IMR-90 (cell line): ENCODE measurements around the gene TSC2. TPM values are rescaled to one million over a fixed set of nuclear protein-coding genes. Genes with fewer than 3 reads are reported as not detected.

Experiments used
- ATAC-seq: fragments of 200-7000 bp; cut with Tn5 transposase; 2 replicates; pipeline ENCODE4 v1.9.1; 2020; ENCODE audit warnings: low read depth, mild to moderate bottlenecking, moderate library complexity
- BruUV-seq: library from RNA; stranded (reverse); fragments of 400-500 nt; replicated peaks from 2 replicates; lab custom pipeline; 2021; lab: Mats Ljungman, UMichigan
- CTCF ChIA-PET: fragments of 300-600 bp; formaldehyde crosslinking; extraction: SDS; loops from one replicate; lab custom pipeline; 2021; ENCODE audit warnings: antibody characterized with exemption; lab: Yijun Ruan, JAX
- POLR2A ChIA-PET: fragments of 300-600 bp; sonication (Branson Sonifier 250); formaldehyde crosslinking; loops from one replicate; lab custom pipeline; 2022; ENCODE audit warnings: antibody characterized with exemption; ENCODE audit not compliant: unreplicated experiment; lab: Charles Lee
- DNase-seq: peaks from one replicate; pipeline ENCODE4 v3.0.0; 2013
- H2AFZ ChIP-seq: replicated peaks from 2 replicates; pipeline ENCODE3; 2013; ENCODE audit warnings: low read length, mild to moderate bottlenecking; ENCODE audit not compliant: poor library complexity
- H2AK5ac ChIP-seq: 2 replicates; pipeline ENCODE4 v1.6.1; 2013; ENCODE audit warnings: low read depth, low read length, inconsistent platforms
- H2AK9ac ChIP-seq: replicated peaks from 2 replicates; pipeline ENCODE3; 2013; ENCODE audit warnings: mild to moderate bottlenecking, low read depth, low read length, moderate library complexity; ENCODE audit not compliant: poor library complexity
- H2BK120ac ChIP-seq: 2 replicates; pipeline ENCODE4 v1.6.1; 2013; ENCODE audit warnings: low read depth, low read length, inconsistent platforms
- H2BK15ac ChIP-seq: 3 replicates; pipeline ENCODE4 v1.6.1; 2013; ENCODE audit warnings: low read depth, low read length, inconsistent platforms
- H2BK20ac ChIP-seq: 2 replicates; pipeline ENCODE4 v1.6.1; 2013; ENCODE audit warnings: low read depth, mild to moderate bottlenecking, inconsistent platforms, low read length, moderate library complexity
- H2BK5ac ChIP-seq: 2 replicates; pipeline ENCODE4 v1.6.1; 2013; ENCODE audit warnings: mild to moderate bottlenecking, low read depth, low read length, inconsistent platforms; ENCODE audit not compliant: poor library complexity, severe bottlenecking
- H3K14ac ChIP-seq: replicated peaks from 2 replicates; pipeline ENCODE4 v1.6.1; 2013; ENCODE audit warnings: low read depth, low read length, inconsistent platforms
- H3K18ac ChIP-seq: 2 replicates; pipeline ENCODE4 v1.6.1; 2013; ENCODE audit warnings: low read depth, low read length, control low read depth
- H3K23ac ChIP-seq: 2 replicates; pipeline ENCODE4 v1.6.1; 2013; ENCODE audit warnings: low read depth, low read length, inconsistent platforms
- H3K27ac ChIP-seq: 2 replicates; pipeline ENCODE4 v1.5.1; 2013; ENCODE audit warnings: mild to moderate bottlenecking, control low read depth, low read length; ENCODE audit not compliant: insufficient read depth
- H3K27me3 ChIP-seq: 2 replicates; pipeline ENCODE4 v1.6.1; 2013; ENCODE audit warnings: low read length; ENCODE audit not compliant: control insufficient read depth, insufficient read depth
- H3K36me3 ChIP-seq: 2 replicates; pipeline ENCODE4 v1.6.1; 2013; ENCODE audit warnings: low read length, mixed read lengths; ENCODE audit not compliant: control insufficient read depth, insufficient read depth
- H3K4ac ChIP-seq: 2 replicates; pipeline ENCODE4 v1.6.1; 2013; ENCODE audit warnings: low read depth, low read length, inconsistent platforms
- H3K4me1 ChIP-seq: 2 replicates; pipeline ENCODE4 v1.6.1; 2013; ENCODE audit warnings: low read length, mixed read lengths; ENCODE audit not compliant: control insufficient read depth, insufficient read depth
- H3K4me2 ChIP-seq: 2 replicates; pipeline ENCODE4 v1.6.1; 2013; ENCODE audit warnings: low read depth, mild to moderate bottlenecking, control low read depth, low read length, moderate library complexity
- H3K4me3 ChIP-seq: 2 replicates; pipeline ENCODE4 v1.5.1; 2013; ENCODE audit warnings: low read depth, mild to moderate bottlenecking, control low read depth, low read length, moderate library complexity; ENCODE audit not compliant: insufficient read depth
- H3K56ac ChIP-seq: 2 replicates; pipeline ENCODE4 v1.6.1; 2013; ENCODE audit warnings: low read length, inconsistent platforms; ENCODE audit not compliant: insufficient read depth; ENCODE audit errors: extremely low read depth
- H3K79me1 ChIP-seq, 2 experiments: 2 replicates each; pipeline ENCODE4 v1.6.1; 2013; ENCODE audit warnings: low read length in 2 of 2, inconsistent platforms in 1 of 2, low read depth in 1 of 2
- H3K9ac ChIP-seq: 2 replicates; pipeline ENCODE4 v1.6.1; 2013; ENCODE audit warnings: low read depth, low read length, control low read depth
- H3K9me1 ChIP-seq: 2 replicates; pipeline ENCODE4 v1.6.1; 2013; ENCODE audit warnings: low read length, inconsistent platforms; ENCODE audit not compliant: insufficient read depth
- H3K9me3 ChIP-seq: 2 replicates; pipeline ENCODE4 v1.6.1; 2013; ENCODE audit warnings: low read length; ENCODE audit not compliant: control insufficient read depth, insufficient read depth
- H4K20me1 ChIP-seq: 2 replicates; pipeline ENCODE4 v1.6.1; 2013; ENCODE audit warnings: low read length, inconsistent platforms; ENCODE audit not compliant: insufficient read depth
- H4K5ac ChIP-seq: 2 replicates; pipeline ENCODE4 v1.6.1; 2013; ENCODE audit warnings: mild to moderate bottlenecking, low read depth, low read length, control low read depth
- H4K8ac ChIP-seq, 2 experiments: 2 replicates each; pipeline ENCODE4 v1.6.1; 2013; ENCODE audit warnings: low read depth in 2 of 2, low read length in 2 of 2, control low read depth in 1 of 2, inconsistent platforms in 1 of 2
- H4K91ac ChIP-seq: 2 replicates; pipeline ENCODE4 v1.6.1; 2013; ENCODE audit warnings: low read depth, low read length, inconsistent platforms; ENCODE audit not compliant: insufficient read depth
- BHLHE40 ChIP-seq: fragments of 150-350 bp; IDR thresholded peaks from 2 replicates; pipeline ENCODE4 v1.6.1; 2016; ENCODE audit warnings: mild to moderate bottlenecking, low read depth, low read length
- CEBPB ChIP-seq: IDR thresholded peaks from 2 replicates; pipeline ENCODE4 v1.6.1; 2012; ENCODE audit warnings: low read depth, low read length, improper control_type of control experiment
- CHD1 ChIP-seq: IDR thresholded peaks from 2 replicates; pipeline ENCODE4 v1.6.1; 2012; ENCODE audit warnings: low read depth, low read length, improper control_type of control experiment
- CTCF ChIP-seq: conservative IDR thresholded peaks from 2 replicates; pipeline ENCODE4 v1.5.1; 2012; ENCODE audit warnings: mild to moderate bottlenecking, low read depth, low read length, improper control_type of control experiment
- FOS ChIP-seq: fragments of 150-350 bp; IDR thresholded peaks from 2 replicates; pipeline ENCODE4 v1.6.1; 2016; ENCODE audit warnings: low read depth, low read length
- MAFK ChIP-seq: IDR thresholded peaks from 2 replicates; pipeline ENCODE4 v1.6.1; 2012; ENCODE audit warnings: low read depth, low read length, improper control_type of control experiment
- MAZ ChIP-seq: IDR thresholded peaks from 2 replicates; pipeline ENCODE4 v1.6.1; 2012; ENCODE audit warnings: low read depth, mild to moderate bottlenecking, low read length, improper control_type of control experiment, moderate library complexity, borderline replicate concordance
- MXI1 ChIP-seq: IDR thresholded peaks from 2 replicates; pipeline ENCODE4 v1.6.1; 2012; ENCODE audit warnings: low read depth, mild to moderate bottlenecking, low read length, moderate library complexity, borderline replicate concordance
- NFE2L2 ChIP-seq: fragments of 150-350 bp; IDR thresholded peaks from 2 replicates; pipeline ENCODE4 v1.6.1; 2016; ENCODE audit warnings: low read depth, mild to moderate bottlenecking, low read length
- POLR2A ChIP-seq: IDR thresholded peaks from 2 replicates; pipeline ENCODE4 v1.6.1; 2012; ENCODE audit warnings: mild to moderate bottlenecking, low read depth, low read length
- RCOR1 ChIP-seq: IDR thresholded peaks from 2 replicates; pipeline ENCODE4 v1.6.1; 2012; ENCODE audit warnings: mild to moderate bottlenecking, low read length, improper control_type of control experiment; ENCODE audit not compliant: insufficient replicate concordance
- RFX5 ChIP-seq: IDR thresholded peaks from 2 replicates; pipeline ENCODE4 v1.8.0; 2012; ENCODE audit warnings: low read depth, mild to moderate bottlenecking, low read length, moderate library complexity
- SMC3 ChIP-seq: fragments of 150-350 bp; IDR thresholded peaks from 2 replicates; pipeline ENCODE4 v1.6.1; 2016; ENCODE audit warnings: low read depth, mild to moderate bottlenecking, antibody characterized with exemption, low read length, moderate library complexity
- WGBS, 2 experiments: methylation state at CpG; one replicate each; pipeline versions ENCODE4 v1.1.5 to v1.1.7; 2013; ENCODE audit warnings: missing lambda C conversion rate in 2 of 2; ENCODE audit not compliant: insufficient read length in 1 of 2; ENCODE audit errors: extremely low coverage in 2 of 2; 5-methylcytosine and 5-hydroxymethylcytosine counted together
- dilution Hi-C: fragments of 300-500 bp; cut with HindIII; formaldehyde crosslinking; loops from one replicate; pipeline ENCODE4 v1.14.3; 2018; ENCODE audit warnings: low sequenced_read_pairs; ENCODE audit not compliant: unreplicated experiment
- in situ Hi-C: fragments of 300-500 bp; cut with MboI; formaldehyde crosslinking; loops from 3 replicates; pipeline ENCODE4 v1.14.3; 2019; ENCODE audit warnings: low sequenced_read_pairs, inconsistent platforms, mixed read lengths
- intact Hi-C: fragments of 100-400 bp; cut with micrococcal nuclease; formaldehyde crosslinking; loops from 2 replicates; pipeline ENCODE4 v1.10.0; 2022
- polyA plus RNA-seq, 3 experiments: library from polyadenylated mRNA; depleted of rRNA; stranded (reverse); fragments of >200 nt; gene quantifications; 2 replicates each; pipeline ENCODE4 v1.2.3, GENCODE V29; 2012; ENCODE audit warnings: low replicate concordance in 1 of 3
- total RNA-seq: library from RNA; depleted of rRNA; stranded (reverse); fragments of >200 nt; gene quantifications from 2 replicates; pipeline ENCODE4 v1.2.3, GENCODE V29; 2012
- TF ChIP-seq, protein P1 (sequence below): fragments of 150-350 bp; IDR thresholded peaks from 2 replicates; pipeline ENCODE4 v1.6.1; 2016; ENCODE audit warnings: low read depth, mild to moderate bottlenecking, low read length, moderate library complexity, borderline replicate concordance

Gene TSC2
- total and polyA plus RNA-seq, 2 of the 4 experiments (the other 2 are of a cell fraction), result 31.4 to 88.6 TPM

DNA sequence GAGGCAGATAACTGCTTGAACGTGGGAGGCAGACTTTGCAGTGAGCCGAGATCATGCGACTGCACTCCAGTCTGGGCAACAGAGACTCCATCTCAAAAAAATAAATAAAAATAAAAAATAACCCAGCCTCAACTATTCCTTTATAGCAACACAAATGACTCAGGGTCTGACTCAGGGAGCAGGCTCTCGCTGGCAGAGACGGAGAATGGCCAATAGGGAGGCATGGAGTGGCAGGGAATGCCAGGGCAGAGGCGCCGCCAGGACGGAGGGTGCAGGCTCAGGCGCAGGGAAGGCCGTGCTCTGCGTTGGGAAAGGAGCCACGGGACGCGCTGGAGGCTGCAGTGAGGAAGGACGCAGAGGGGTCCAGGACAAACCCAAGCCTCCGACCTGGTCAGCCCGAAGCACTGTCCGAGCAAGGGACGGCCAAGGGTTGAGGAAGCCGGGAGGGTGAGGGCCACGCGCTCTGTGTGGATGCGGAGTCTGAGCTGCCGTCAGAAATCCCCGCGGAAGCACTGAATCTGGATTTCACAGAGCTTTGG, 47.6 kb downstream of the TSC2 start:
- Histone ChIP-seq H2BK15ac (no peak overlapping the region), H2AK9ac (no peak overlapping the region), H3K9me1 (0 out of 2 replicates have a peak, but pooled peaks cover 2% of the 10 kb centered on the region), H4K5ac (no peak overlapping the region), H3K4me1 (no peaks in the 10 kb centered on the region), H4K20me1 (peaks cover 14% of the 10 kb centered on the region), H3K23ac (no peak overlapping the region), H3K14ac (no peak overlapping the region), H3K36me3 (peaks cover 70% of the 10 kb centered on the region), H3K4me3 (no peak overlapping the region), H4K8ac (no peak overlapping the region), H3K27me3 (no peaks in the 10 kb centered on the region), H3K56ac (no peak overlapping the region), H2BK120ac (no peak overlapping the region), H3K4me2 (no peak overlapping the region), H4K91ac (no peak overlapping the region), H3K79me1 (peaks cover 11 to 29% of the 10 kb centered on the region in 2 experiments), H3K9ac (no peak overlapping the region), H2BK20ac (no peak overlapping the region), H3K27ac (no peak overlapping the region), H3K18ac (no peak overlapping the region), H2AK5ac (no peak overlapping the region), H3K9me3 (no peaks in the 10 kb centered on the region), H3K4ac (no peak overlapping the region), H2BK5ac (peak overlapping the region; percentile 4), H2AFZ (no peak overlapping the region)
- no TSS peak for BruUV-seq
- TF ChIP-seq NFE2L2, result no peak
- no peak for TF ChIP-seq MAFK
- TF ChIP-seq BHLHE40, result no peak
- no peak for TF ChIP-seq MAZ
- no peak for TF ChIP-seq MXI1
- no peak for TF ChIP-seq CTCF
- TF ChIP-seq CEBPB, result no peak
- TF ChIP-seq CHD1, result no peak
- TF ChIP-seq RCOR1, result no peak
- no peak for TF ChIP-seq RFX5
- no peak for TF ChIP-seq FOS
- TF ChIP-seq SMC3, result no peak
- TF ChIP-seq, protein P1, sequence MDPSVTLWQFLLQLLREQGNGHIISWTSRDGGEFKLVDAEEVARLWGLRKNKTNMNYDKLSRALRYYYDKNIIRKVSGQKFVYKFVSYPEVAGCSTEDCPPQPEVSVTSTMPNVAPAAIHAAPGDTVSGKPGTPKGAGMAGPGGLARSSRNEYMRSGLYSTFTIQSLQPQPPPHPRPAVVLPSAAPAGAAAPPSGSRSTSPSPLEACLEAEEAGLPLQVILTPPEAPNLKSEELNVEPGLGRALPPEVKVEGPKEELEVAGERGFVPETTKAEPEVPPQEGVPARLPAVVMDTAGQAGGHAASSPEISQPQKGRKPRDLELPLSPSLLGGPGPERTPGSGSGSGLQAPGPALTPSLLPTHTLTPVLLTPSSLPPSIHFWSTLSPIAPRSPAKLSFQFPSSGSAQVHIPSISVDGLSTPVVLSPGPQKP, result no peak
- no peak for TF ChIP-seq POLR2A
- ChIA-PET CTCF (no interaction called here), POLR2A (no interaction called here)
- in situ Hi-C loops (no loop called here), dilution Hi-C loops (no loop called here), intact Hi-C loops (no loop called here)
- 87% methylated on average over 11 of the region's 26 CpGs; no CpG with 5 or more reads in 1 of the 2 experiments for WGBS, 2 experiments
- DNase-seq, result peak; percentile 47
- peak; percentile 70 for ATAC-seq
